Astrocyte of the spinal cord (primary cell): Measurements from ENCODE around the gene KBTBD3.
A peak's percentile ranks its signal among the peaks of the same experiment; 100 is the strongest.

Experiments used
- DNase-seq: peaks from one replicate; pipeline ENCODE4 v3.0.0; 2011; ENCODE audit warnings: low read depth, low spot score
- H3K4me3 ChIP-seq: 2 replicates; pipeline ENCODE4 v1.5.1; 2011; ENCODE audit warnings: low read depth, mild to moderate bottlenecking, low read length, moderate library complexity
- CTCF ChIP-seq: IDR thresholded peaks from 2 replicates; pipeline ENCODE4 v1.5.1; 2012; ENCODE audit warnings: low read depth, mild to moderate bottlenecking, low read length, inconsistent platforms
- in situ Hi-C: cut with HindIII; loops from 2 replicates; pipeline ENCODE4 v1.10.0; 2017; ENCODE audit warnings: low sequenced_read_pairs

Gene KBTBD3

GRCh38 chr11:106076919-106077608 lies at the start of gene KBTBD3:
Gene KBTBD3, minus strand, starts transcription at chr11:106077347. Its CDS starts 18,250 bp downstream, at chr11:106059097.
- in situ Hi-C loops = no loop called here
- H3K4me3 ChIP-seq = peak within 1 kb of the TSS; percentile 86
- peak; percentile 100 for DNase-seq
- TF ChIP-seq CTCF = peak; percentile 55

GRCh38 chr11:106121570-106122320 lies 44.6 kb upstream of the KBTBD3 start:
- in situ Hi-C loops = no loop called here
- no peak for TF ChIP-seq CTCF
- no peak overlapping the region for H3K4me3 ChIP-seq
- no peak for DNase-seq

GRCh38 chr11:106105986-106106385 lies 28.8 kb upstream of the KBTBD3 start:
- no peak overlapping the region for H3K4me3 ChIP-seq
- no peak for DNase-seq
- in situ Hi-C loops = no loop called here
- TF ChIP-seq CTCF = no peak

- in situ Hi-C loops = no loop called here
- peak; percentile 39 for DNase-seq
- TF ChIP-seq CTCF = no peak
- no peak overlapping the region for H3K4me3 ChIP-seq
Observed at GRCh38 chr11:106101819-106102218, 24.7 kb upstream of the KBTBD3 start.

- H3K4me3 ChIP-seq = no peak overlapping the region
- in situ Hi-C loops = no loop called here
- DNase-seq = no peak
- no peak for TF ChIP-seq CTCF
Observed at GRCh38 chr11:106101370-106101769, 24.2 kb upstream of the KBTBD3 start.

GRCh38 chr11:106098893-106099553 lies 21.9 kb upstream of the KBTBD3 start:
- no peak for TF ChIP-seq CTCF
- in situ Hi-C loops = no loop called here
- H3K4me3 ChIP-seq = no peak overlapping the region
- DNase-seq = no peak
